GM08714 (cell line): Measurements from ENCODE around the gene CCDC24.

Experiments
- H3K4me3 ChIP-seq: fragments of 200-500 bp; sonication (Bioruptor generic); 2 replicates; pipeline ENCODE4 v1.5.1; 2014; ENCODE audit warnings: mild to moderate bottlenecking, low read length, inconsistent platforms
- ZNF274 ChIP-seq: IDR thresholded peaks from 2 replicates; pipeline ENCODE4 v1.6.1; 2012; ENCODE audit warnings: mild to moderate bottlenecking, low read depth, low read length

The CCDC24 gene

GRCh38 chr1:44014365-44015104 lies 23.1 kb downstream of the CCDC24 start:
- no peak for TF ChIP-seq ZNF274
- no peak overlapping the region for H3K4me3 ChIP-seq

GRCh38 chr1:44015206-44015605 lies 23.8 kb downstream of the CCDC24 start:
- H3K4me3 ChIP-seq, result no peak overlapping the region
- no peak for TF ChIP-seq ZNF274

GRCh38 chr1:44016041-44016889 lies 24.9 kb downstream of the CCDC24 start:
- H3K4me3 ChIP-seq, result no peak overlapping the region

GRCh38 chr1:44016890-44017400 lies 25.5 kb downstream of the CCDC24 start:
- TF ChIP-seq ZNF274, result no peak
- H3K4me3 ChIP-seq, result no peak overlapping the region

More at GRCh38 chr1:44016041-44016889, 24.9 kb downstream of the CCDC24 start:
- no peak for TF ChIP-seq ZNF274

GRCh38 chr1:44019466-44019948 lies 28.1 kb downstream of the CCDC24 start:
- H3K4me3 ChIP-seq, result no peak overlapping the region
- TF ChIP-seq ZNF274, result no peak

GRCh38 chr1:44020464-44020863 lies 29.1 kb downstream of the CCDC24 start:
- TF ChIP-seq ZNF274, result no peak
- H3K4me3 ChIP-seq, result no peak overlapping the region

- no peak for TF ChIP-seq ZNF274
- H3K4me3 ChIP-seq, result no peak overlapping the region
These were observed 29.8 kb downstream of the CCDC24 start for GRCh38 chr1:44021156-44021555.

- no peak for TF ChIP-seq ZNF274
These were observed 30.4 kb downstream of the CCDC24 start for GRCh38 chr1:44021581-44022321.

GRCh38 chr1:44024031-44024902 lies 32.9 kb downstream of the CCDC24 start:
- TF ChIP-seq ZNF274, result no peak
- no peak overlapping the region for H3K4me3 ChIP-seq

More at GRCh38 chr1:44021581-44022321, 30.4 kb downstream of the CCDC24 start:
- no peak overlapping the region for H3K4me3 ChIP-seq

- no peak for TF ChIP-seq ZNF274
- no peak overlapping the region for H3K4me3 ChIP-seq
These were observed 33.6 kb downstream of the CCDC24 start for GRCh38 chr1:44024903-44025525.

GRCh38 chr1:44025816-44026215 lies 34.4 kb downstream of the CCDC24 start:
- no peak for TF ChIP-seq ZNF274
- no peak overlapping the region for H3K4me3 ChIP-seq

- TF ChIP-seq ZNF274, result no peak
- H3K4me3 ChIP-seq, result no peak overlapping the region
These were observed 35.9 kb downstream of the CCDC24 start for GRCh38 chr1:44027320-44027719.

- TF ChIP-seq ZNF274, result no peak
These were observed 38.0 kb downstream of the CCDC24 start for GRCh38 chr1:44029260-44029910.

More at GRCh38 chr1:44029260-44029910, 38.0 kb downstream of the CCDC24 start:
- H3K4me3 ChIP-seq, result peak overlapping the region; percentile 68
